IMR-90 (cell line): ENCODE measurements around the gene PBX3. TPM values are rescaled to one million over a fixed set of nuclear protein-coding genes. Genes with fewer than 3 reads are reported as not detected.

Experiments used
- ATAC-seq: fragments of 200-7000 bp; cut with Tn5 transposase; 2 replicates; pipeline ENCODE4 v1.9.1; 2020; ENCODE audit warnings: low read depth, mild to moderate bottlenecking, moderate library complexity
- BruUV-seq: library from RNA; stranded (reverse); fragments of 400-500 nt; replicated peaks from 2 replicates; lab custom pipeline; 2021; lab: Mats Ljungman, UMichigan
- CTCF ChIA-PET: fragments of 300-600 bp; formaldehyde crosslinking; extraction: SDS; loops from one replicate; lab custom pipeline; 2021; ENCODE audit warnings: antibody characterized with exemption; lab: Yijun Ruan, JAX
- POLR2A ChIA-PET: fragments of 300-600 bp; sonication (Branson Sonifier 250); formaldehyde crosslinking; loops from one replicate; lab custom pipeline; 2022; ENCODE audit warnings: antibody characterized with exemption; ENCODE audit not compliant: unreplicated experiment; lab: Charles Lee
- DNase-seq: peaks from one replicate; pipeline ENCODE4 v3.0.0; 2013
- H2AFZ ChIP-seq: replicated peaks from 2 replicates; pipeline ENCODE3; 2013; ENCODE audit warnings: low read length, mild to moderate bottlenecking; ENCODE audit not compliant: poor library complexity
- H2AK5ac ChIP-seq: 2 replicates; pipeline ENCODE4 v1.6.1; 2013; ENCODE audit warnings: low read depth, low read length, inconsistent platforms
- H2AK9ac ChIP-seq: replicated peaks from 2 replicates; pipeline ENCODE3; 2013; ENCODE audit warnings: mild to moderate bottlenecking, low read depth, low read length, moderate library complexity; ENCODE audit not compliant: poor library complexity
- H2BK120ac ChIP-seq: 2 replicates; pipeline ENCODE4 v1.6.1; 2013; ENCODE audit warnings: low read depth, low read length, inconsistent platforms
- H2BK15ac ChIP-seq: 3 replicates; pipeline ENCODE4 v1.6.1; 2013; ENCODE audit warnings: low read depth, low read length, inconsistent platforms
- H2BK20ac ChIP-seq: 2 replicates; pipeline ENCODE4 v1.6.1; 2013; ENCODE audit warnings: low read depth, mild to moderate bottlenecking, inconsistent platforms, low read length, moderate library complexity
- H2BK5ac ChIP-seq: 2 replicates; pipeline ENCODE4 v1.6.1; 2013; ENCODE audit warnings: mild to moderate bottlenecking, low read depth, low read length, inconsistent platforms; ENCODE audit not compliant: poor library complexity, severe bottlenecking
- H3K14ac ChIP-seq: replicated peaks from 2 replicates; pipeline ENCODE4 v1.6.1; 2013; ENCODE audit warnings: low read depth, low read length, inconsistent platforms
- H3K18ac ChIP-seq: 2 replicates; pipeline ENCODE4 v1.6.1; 2013; ENCODE audit warnings: low read depth, low read length, control low read depth
- H3K23ac ChIP-seq: 2 replicates; pipeline ENCODE4 v1.6.1; 2013; ENCODE audit warnings: low read depth, low read length, inconsistent platforms
- H3K27ac ChIP-seq: 2 replicates; pipeline ENCODE4 v1.5.1; 2013; ENCODE audit warnings: mild to moderate bottlenecking, control low read depth, low read length; ENCODE audit not compliant: insufficient read depth
- H3K27me3 ChIP-seq: 2 replicates; pipeline ENCODE4 v1.6.1; 2013; ENCODE audit warnings: low read length; ENCODE audit not compliant: control insufficient read depth, insufficient read depth
- H3K36me3 ChIP-seq: 2 replicates; pipeline ENCODE4 v1.6.1; 2013; ENCODE audit warnings: low read length, mixed read lengths; ENCODE audit not compliant: control insufficient read depth, insufficient read depth
- H3K4ac ChIP-seq: 2 replicates; pipeline ENCODE4 v1.6.1; 2013; ENCODE audit warnings: low read depth, low read length, inconsistent platforms
- H3K4me1 ChIP-seq: 2 replicates; pipeline ENCODE4 v1.6.1; 2013; ENCODE audit warnings: low read length, mixed read lengths; ENCODE audit not compliant: control insufficient read depth, insufficient read depth
- H3K4me2 ChIP-seq: 2 replicates; pipeline ENCODE4 v1.6.1; 2013; ENCODE audit warnings: low read depth, mild to moderate bottlenecking, control low read depth, low read length, moderate library complexity
- H3K4me3 ChIP-seq: 2 replicates; pipeline ENCODE4 v1.5.1; 2013; ENCODE audit warnings: low read depth, mild to moderate bottlenecking, control low read depth, low read length, moderate library complexity; ENCODE audit not compliant: insufficient read depth
- H3K56ac ChIP-seq: 2 replicates; pipeline ENCODE4 v1.6.1; 2013; ENCODE audit warnings: low read length, inconsistent platforms; ENCODE audit not compliant: insufficient read depth; ENCODE audit errors: extremely low read depth
- H3K79me1 ChIP-seq, 2 experiments: 2 replicates each; pipeline ENCODE4 v1.6.1; 2013; ENCODE audit warnings: low read length in 2 of 2, inconsistent platforms in 1 of 2, low read depth in 1 of 2
- H3K9ac ChIP-seq: 2 replicates; pipeline ENCODE4 v1.6.1; 2013; ENCODE audit warnings: low read depth, low read length, control low read depth
- H3K9me1 ChIP-seq: 2 replicates; pipeline ENCODE4 v1.6.1; 2013; ENCODE audit warnings: low read length, inconsistent platforms; ENCODE audit not compliant: insufficient read depth
- H3K9me3 ChIP-seq: 2 replicates; pipeline ENCODE4 v1.6.1; 2013; ENCODE audit warnings: low read length; ENCODE audit not compliant: control insufficient read depth, insufficient read depth
- H4K20me1 ChIP-seq: 2 replicates; pipeline ENCODE4 v1.6.1; 2013; ENCODE audit warnings: low read length, inconsistent platforms; ENCODE audit not compliant: insufficient read depth
- H4K5ac ChIP-seq: 2 replicates; pipeline ENCODE4 v1.6.1; 2013; ENCODE audit warnings: mild to moderate bottlenecking, low read depth, low read length, control low read depth
- H4K8ac ChIP-seq, 2 experiments: 2 replicates each; pipeline ENCODE4 v1.6.1; 2013; ENCODE audit warnings: low read depth in 2 of 2, low read length in 2 of 2, control low read depth in 1 of 2, inconsistent platforms in 1 of 2
- H4K91ac ChIP-seq: 2 replicates; pipeline ENCODE4 v1.6.1; 2013; ENCODE audit warnings: low read depth, low read length, inconsistent platforms; ENCODE audit not compliant: insufficient read depth
- BHLHE40 ChIP-seq: fragments of 150-350 bp; IDR thresholded peaks from 2 replicates; pipeline ENCODE4 v1.6.1; 2016; ENCODE audit warnings: mild to moderate bottlenecking, low read depth, low read length
- CEBPB ChIP-seq: IDR thresholded peaks from 2 replicates; pipeline ENCODE4 v1.6.1; 2012; ENCODE audit warnings: low read depth, low read length, improper control_type of control experiment
- ELK1 ChIP-seq: fragments of 150-350 bp; IDR thresholded peaks from 2 replicates; pipeline ENCODE4 v1.6.1; 2016; ENCODE audit warnings: low read depth, mild to moderate bottlenecking, low read length, moderate library complexity, borderline replicate concordance
- FOS ChIP-seq: fragments of 150-350 bp; IDR thresholded peaks from 2 replicates; pipeline ENCODE4 v1.6.1; 2016; ENCODE audit warnings: low read depth, low read length
- MAFK ChIP-seq: IDR thresholded peaks from 2 replicates; pipeline ENCODE4 v1.6.1; 2012; ENCODE audit warnings: low read depth, low read length, improper control_type of control experiment
- MAZ ChIP-seq: IDR thresholded peaks from 2 replicates; pipeline ENCODE4 v1.6.1; 2012; ENCODE audit warnings: low read depth, mild to moderate bottlenecking, low read length, improper control_type of control experiment, moderate library complexity, borderline replicate concordance
- MXI1 ChIP-seq: IDR thresholded peaks from 2 replicates; pipeline ENCODE4 v1.6.1; 2012; ENCODE audit warnings: low read depth, mild to moderate bottlenecking, low read length, moderate library complexity, borderline replicate concordance
- RAD21 ChIP-seq: IDR thresholded peaks from 2 replicates; pipeline ENCODE4 v1.6.1; 2012; ENCODE audit warnings: low read length, improper control_type of control experiment
- RCOR1 ChIP-seq: IDR thresholded peaks from 2 replicates; pipeline ENCODE4 v1.6.1; 2012; ENCODE audit warnings: mild to moderate bottlenecking, low read length, improper control_type of control experiment; ENCODE audit not compliant: insufficient replicate concordance
- RFX5 ChIP-seq: IDR thresholded peaks from 2 replicates; pipeline ENCODE4 v1.8.0; 2012; ENCODE audit warnings: low read depth, mild to moderate bottlenecking, low read length, moderate library complexity
- USF2 ChIP-seq: fragments of 150-350 bp; IDR thresholded peaks from 2 replicates; pipeline ENCODE4 v1.6.1; 2017; ENCODE audit warnings: mild to moderate bottlenecking, antibody characterized with exemption, low read length, low read depth
- WGBS, 2 experiments: methylation state at CpG; one replicate each; pipeline versions ENCODE4 v1.1.5 to v1.1.7; 2013; ENCODE audit warnings: missing lambda C conversion rate in 2 of 2; ENCODE audit not compliant: insufficient read length in 1 of 2; ENCODE audit errors: extremely low coverage in 2 of 2; 5-methylcytosine and 5-hydroxymethylcytosine counted together
- dilution Hi-C: fragments of 300-500 bp; cut with HindIII; formaldehyde crosslinking; loops from one replicate; pipeline ENCODE4 v1.14.3; 2018; ENCODE audit warnings: low sequenced_read_pairs; ENCODE audit not compliant: unreplicated experiment
- in situ Hi-C: fragments of 300-500 bp; cut with MboI; formaldehyde crosslinking; loops from 3 replicates; pipeline ENCODE4 v1.14.3; 2019; ENCODE audit warnings: low sequenced_read_pairs, inconsistent platforms, mixed read lengths
- intact Hi-C: fragments of 100-400 bp; cut with micrococcal nuclease; formaldehyde crosslinking; loops from 2 replicates; pipeline ENCODE4 v1.10.0; 2022
- polyA plus RNA-seq, 3 experiments: library from polyadenylated mRNA; depleted of rRNA; stranded (reverse); fragments of >200 nt; gene quantifications; 2 replicates each; pipeline ENCODE4 v1.2.3, GENCODE V29; 2012; ENCODE audit warnings: low replicate concordance in 1 of 3
- total RNA-seq: library from RNA; depleted of rRNA; stranded (reverse); fragments of >200 nt; gene quantifications from 2 replicates; pipeline ENCODE4 v1.2.3, GENCODE V29; 2012

Gene PBX3
- total and polyA plus RNA-seq, 2 of the 4 experiments (the other 2 are of a cell fraction) = 12.0 to 15.6 TPM

GRCh38 chr9:125914411-125914810, 167.2 kb downstream of the PBX3 start:
- in situ Hi-C loops (no loop called here), intact Hi-C loops (no loop called here), dilution Hi-C loops (no loop called here)
- no peak overlapping the region for H3K14ac ChIP-seq
- H4K91ac ChIP-seq = no peak overlapping the region
- H3K27me3 ChIP-seq = no peaks in the 10 kb centered on the region
- no peaks in the 10 kb centered on the region for H3K9me3 ChIP-seq
- no CpG with 5 or more reads among the region's 1 CpG for WGBS, 2 experiments
- ChIA-PET POLR2A (no interaction called here), CTCF (interaction anchor here (0.7 kb wide), 1 partner anchor 146 kb away, joined by 3 read pairs; no protein-coding TSS in a partner anchor)
- H2BK20ac ChIP-seq = no peak overlapping the region
- H2BK120ac ChIP-seq = no peak overlapping the region
- no peak overlapping the region for H4K5ac ChIP-seq
- no peak overlapping the region for H3K4me3 ChIP-seq
- no peaks in the 10 kb centered on the region for H3K36me3 ChIP-seq
- no peak overlapping the region for H2BK15ac ChIP-seq
- no TSS peak for BruUV-seq
- no peak overlapping the region for H3K27ac ChIP-seq
- no peak overlapping the region for H3K18ac ChIP-seq
- TF ChIP-seq CEBPB (no peak), USF2 (no peak), FOS (no peak), BHLHE40 (no peak), MAFK (no peak), RAD21 (no peak), ELK1 (no peak), RCOR1 (no peak), MAZ (no peak), MXI1 (no peak), RFX5 (no peak)
- H4K8ac ChIP-seq = no peak overlapping the region
- H3K79me1 ChIP-seq = no peaks in the 10 kb centered on the region; a peak in 2 of 4 replicates
- H4K20me1 ChIP-seq = no peaks in the 10 kb centered on the region
- H3K23ac ChIP-seq = no peak overlapping the region
- H3K4ac ChIP-seq = no peak overlapping the region
- H3K56ac ChIP-seq = no peak overlapping the region
- DNase-seq (no peak), ATAC-seq (no peak)
- no peaks in the 10 kb centered on the region for H3K4me1 ChIP-seq
- no peak overlapping the region for H2AFZ ChIP-seq
- no peaks in the 10 kb centered on the region for H3K9me1 ChIP-seq
- H2BK5ac ChIP-seq = no peak overlapping the region
- no peak overlapping the region for H2AK9ac ChIP-seq
- no peak overlapping the region for H2AK5ac ChIP-seq
- no peak overlapping the region for H3K4me2 ChIP-seq
- H3K9ac ChIP-seq = no peak overlapping the region
